GM19099 (cell line): ENCODE results near the gene CBY3.

ENCODE experiments used
- POLR2A ChIP-seq: IDR thresholded peaks from 3 replicates; pipeline ENCODE4 v1.6.1; 2011; ENCODE audit warnings: low read depth; ENCODE audit not compliant: insufficient read length; ENCODE audit errors: extremely low read depth

Gene CBY3

DNA sequence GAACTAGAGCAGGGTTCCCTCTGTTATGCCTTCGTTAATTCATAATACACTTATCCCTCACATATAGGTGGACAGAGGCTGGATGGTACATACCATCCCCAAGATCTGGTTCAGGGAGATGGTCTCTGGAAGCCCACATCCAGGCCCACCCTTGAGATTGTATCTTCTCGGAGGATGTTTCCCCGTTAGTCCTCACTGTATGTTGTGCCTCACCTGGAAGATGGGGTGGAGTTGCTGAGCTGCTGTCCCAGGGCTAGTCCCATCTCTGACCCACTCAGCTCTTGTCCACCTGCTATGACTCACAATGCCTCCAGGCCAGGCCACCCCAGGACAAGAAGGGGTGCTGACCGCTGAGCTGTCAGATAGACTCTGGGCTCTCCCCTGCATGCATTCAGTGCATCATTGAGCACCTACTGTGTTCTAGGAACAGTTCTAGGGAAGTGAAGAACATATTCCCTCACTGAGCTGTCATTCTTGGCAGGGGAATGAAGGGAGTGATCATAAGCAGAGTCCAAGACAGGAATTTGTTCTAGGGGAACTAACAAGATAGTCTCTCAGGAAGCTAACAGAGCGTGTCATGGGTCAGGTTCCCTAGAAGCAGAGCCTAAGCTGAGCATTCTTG, at the start of gene CBY3:
TSS of gene CBY3 (minus strand) at position 255 of the 622 bp plus-strand sequence. CDS start at position 139, 116 bp downstream.
- no peak for TF ChIP-seq POLR2A

DNA sequence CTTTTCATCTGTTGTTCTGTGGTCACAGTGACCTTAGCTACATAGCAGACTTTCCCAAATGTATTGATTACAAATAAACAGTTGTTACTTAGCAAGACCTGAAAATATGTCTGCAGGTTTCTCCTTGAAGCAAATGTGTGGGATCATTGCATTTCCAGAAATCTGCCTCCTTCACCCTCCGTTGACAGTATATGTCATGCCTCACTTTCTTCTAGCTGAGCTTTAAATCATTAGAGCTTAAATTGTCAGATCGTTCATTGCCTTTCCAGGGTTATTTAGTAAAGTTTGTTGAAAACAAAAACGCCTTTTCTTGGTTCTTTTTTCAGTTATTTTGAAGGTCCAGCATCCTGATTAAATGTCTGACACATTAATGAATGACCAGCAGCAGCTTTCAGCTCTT, 49.5 kb upstream of the CBY3 start:
- TF ChIP-seq POLR2A, result no peak

DNA sequence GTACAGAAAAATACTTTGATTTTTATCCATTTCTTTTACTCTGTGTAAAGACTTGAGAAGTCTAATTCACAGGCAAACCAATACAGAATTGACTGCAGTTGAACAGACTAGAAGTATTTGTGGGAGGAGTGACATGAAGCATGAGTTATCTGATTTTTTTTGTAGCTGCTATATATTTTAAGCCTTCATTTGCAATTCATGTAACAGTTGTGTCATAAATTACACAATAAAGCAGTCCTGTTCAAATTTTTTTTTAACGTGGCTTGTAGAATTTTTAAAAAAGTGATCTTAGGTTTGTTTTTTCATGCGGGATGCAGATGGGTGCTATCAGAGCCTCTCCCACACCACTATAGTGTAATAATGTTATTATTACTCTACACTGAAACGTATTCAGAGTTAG, 48.9 kb upstream of the CBY3 start:
- no peak for TF ChIP-seq POLR2A

DNA sequence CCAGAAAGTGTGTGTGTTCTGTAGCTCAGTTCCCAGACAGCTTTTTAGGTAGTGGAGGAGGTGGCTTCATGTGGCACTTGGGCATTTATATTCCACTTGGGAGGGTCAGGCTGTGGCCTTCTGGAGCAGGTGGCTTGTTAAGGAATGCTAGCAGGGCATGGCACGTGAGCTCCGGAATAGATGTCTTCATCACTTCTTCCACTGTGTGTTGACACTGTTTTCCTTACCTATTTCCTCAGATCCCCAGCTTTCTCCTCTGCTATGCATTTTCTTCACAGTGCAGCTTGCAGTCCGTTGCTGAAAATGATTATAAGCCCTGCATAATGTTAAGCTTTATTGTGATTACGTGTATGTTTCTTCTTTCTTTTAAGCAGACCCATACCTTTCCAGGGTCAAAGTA, 48.5 kb upstream of the CBY3 start:
- TF ChIP-seq POLR2A, result no peak

DNA sequence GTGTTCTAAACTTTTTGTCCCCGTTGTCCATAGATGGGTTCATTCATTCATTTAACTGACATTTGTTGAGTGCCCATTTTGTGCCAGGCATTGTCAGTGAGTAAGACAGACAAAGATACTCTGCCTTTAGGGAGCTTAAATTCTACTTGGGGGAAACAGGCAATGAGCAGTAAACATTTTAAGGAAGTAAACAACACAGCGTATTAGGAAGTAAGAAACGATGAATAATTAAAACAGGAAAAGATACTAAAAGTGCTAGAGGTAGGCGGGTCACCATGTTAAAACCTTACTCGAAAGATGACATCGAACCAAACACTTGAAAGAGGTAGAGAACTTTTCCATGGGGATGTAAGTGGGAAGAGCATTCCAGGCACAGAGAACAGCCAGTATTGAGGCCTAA, 46.3 kb upstream of the CBY3 start:
- TF ChIP-seq POLR2A, result no peak

DNA sequence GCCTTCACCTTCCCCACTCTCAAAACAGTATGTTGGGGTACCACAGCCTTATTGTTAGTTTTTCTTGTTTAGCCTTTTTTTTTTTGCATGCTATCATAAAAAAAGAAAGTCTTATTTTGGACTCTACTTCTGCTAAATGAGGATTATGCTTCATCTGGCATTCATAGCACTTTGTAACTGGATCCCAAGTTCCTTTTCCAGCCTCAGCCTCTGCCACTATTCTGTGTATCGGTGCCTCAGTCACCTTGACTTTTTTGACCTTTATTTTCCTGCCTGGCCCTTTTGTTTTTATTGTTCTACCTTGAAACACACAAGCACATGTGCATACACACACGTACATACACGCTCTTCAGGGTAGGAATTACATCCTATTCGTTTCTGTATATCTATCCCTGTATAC, 43.3 kb upstream of the CBY3 start:
- no peak for TF ChIP-seq POLR2A

DNA sequence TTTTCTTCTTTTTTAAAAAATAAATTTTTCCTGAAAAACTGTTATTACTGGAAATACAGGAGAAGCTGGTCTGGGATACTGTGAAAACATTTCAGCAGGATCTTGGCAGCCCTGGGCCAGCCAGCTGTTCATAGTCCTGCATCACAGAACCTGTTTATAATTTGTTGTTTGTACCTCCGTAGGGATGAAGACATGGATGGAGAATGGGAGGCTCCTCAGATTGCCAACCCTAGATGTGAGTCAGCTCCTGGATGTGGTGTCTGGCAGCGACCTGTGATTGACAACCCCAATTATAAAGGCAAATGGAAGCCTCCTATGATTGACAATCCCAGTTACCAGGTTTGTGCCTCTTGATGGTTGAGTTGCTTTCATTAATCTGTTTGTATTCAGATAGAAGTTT, 39.4 kb upstream of the CBY3 start:
- no peak for TF ChIP-seq POLR2A

DNA sequence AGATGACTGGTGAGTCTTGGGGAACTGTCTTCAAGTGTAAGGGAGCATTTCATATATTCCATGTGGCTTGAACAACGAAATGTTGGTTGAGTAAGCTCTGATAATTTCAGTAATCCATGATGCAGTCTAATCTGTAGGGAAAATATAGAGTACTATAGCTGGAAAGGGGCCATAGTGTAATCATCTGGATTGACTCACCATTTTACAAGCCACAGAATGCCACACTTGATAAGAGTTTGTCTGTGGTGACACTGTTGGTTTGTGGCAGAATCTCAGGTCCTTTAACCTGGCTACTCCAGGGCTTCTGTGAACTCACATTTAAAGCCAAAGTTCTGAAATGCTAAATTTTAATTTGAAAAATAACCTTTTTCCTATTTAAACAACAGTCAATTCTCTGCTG, 35.5 kb upstream of the CBY3 start:
- TF ChIP-seq POLR2A, result no peak

DNA sequence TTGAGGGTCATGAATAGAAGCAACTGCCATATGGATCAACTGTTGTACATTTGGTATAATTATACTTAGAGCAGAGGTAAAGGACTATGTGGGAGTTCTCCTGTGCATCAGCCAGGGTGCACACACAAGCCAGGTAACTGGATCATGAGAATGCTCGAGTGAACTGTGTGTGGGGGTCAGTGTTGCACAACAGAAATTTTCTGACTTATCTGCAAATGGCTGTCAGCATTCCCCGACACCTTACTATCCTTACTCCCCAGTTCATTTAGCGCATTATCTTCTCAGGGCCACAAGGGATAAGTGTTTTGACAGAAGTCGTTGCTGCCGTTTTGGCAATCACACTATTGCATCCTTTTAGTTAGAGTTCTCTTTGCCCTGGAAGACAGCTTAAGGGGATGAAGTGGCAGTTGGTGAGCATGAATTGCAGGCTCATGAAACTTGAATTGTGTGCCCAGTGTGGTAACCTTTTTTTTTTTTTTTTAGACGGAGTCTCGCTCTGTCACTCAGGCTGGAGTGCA, 19.6 kb upstream of the CBY3 start:
- no peak for TF ChIP-seq POLR2A

DNA sequence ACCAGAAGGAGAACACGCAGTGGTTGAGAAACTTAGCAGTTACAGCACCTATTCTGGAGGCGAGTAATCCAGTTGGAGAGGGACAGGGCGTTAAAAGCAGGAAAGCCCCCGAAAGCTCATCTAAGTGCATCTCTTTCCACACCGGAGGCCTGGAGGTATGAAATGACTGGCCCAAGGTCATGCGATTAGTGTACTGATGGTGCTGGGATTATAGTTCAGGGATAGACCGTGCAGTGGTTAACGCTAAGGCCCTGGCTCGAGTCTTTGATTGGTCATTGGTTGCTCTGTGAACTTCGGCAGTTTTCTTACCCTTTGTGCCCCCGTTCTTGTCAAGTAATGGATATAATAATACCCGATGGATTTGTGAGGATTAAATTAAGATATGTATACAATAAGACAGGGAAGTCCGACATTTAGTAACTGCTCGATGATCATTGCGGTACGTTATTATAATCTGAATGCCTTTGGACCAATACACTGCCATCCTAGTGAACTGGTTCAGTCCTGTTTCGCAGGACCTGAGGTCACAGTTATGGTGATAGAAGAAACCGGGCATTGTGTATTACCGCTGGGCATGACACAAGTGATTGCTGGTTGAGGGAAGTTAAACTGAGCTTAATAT, 18.9 kb upstream of the CBY3 start:
- TF ChIP-seq POLR2A, result peak; percentile 62

DNA sequence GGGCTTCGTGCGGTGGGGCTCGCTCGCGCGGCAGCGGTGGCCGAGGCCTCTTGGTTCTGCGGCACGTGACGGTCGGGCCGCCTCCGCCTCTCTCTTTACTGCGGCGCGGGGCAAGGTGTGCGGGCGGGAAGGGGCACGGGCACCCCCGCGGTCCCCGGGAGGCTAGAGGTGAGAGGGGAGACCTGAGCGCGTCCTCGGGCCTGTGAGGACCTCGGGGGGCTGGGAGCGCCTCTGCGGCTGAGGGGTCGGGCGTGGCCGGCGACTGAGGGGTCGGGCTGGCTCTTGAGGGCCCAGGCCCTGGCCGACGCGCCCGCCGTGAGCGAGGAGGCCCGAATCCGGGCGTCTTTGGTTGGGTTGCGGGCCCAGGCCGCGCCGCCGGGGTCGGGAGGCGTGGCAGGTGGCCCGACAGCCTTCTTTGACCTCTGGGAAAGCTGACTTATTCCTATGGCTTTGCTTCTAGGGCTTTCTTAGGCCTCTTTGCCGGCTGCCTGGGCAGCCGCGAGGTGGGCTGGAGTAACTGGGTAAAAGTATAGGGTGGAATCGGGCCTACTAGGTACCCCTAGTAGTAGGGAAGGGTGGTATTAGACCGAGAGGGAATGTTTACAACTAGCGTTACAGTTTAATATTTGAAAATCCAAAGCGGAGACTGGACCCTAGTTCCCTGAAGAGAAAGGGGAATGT, 18.2 kb upstream of the CBY3 start, which contains the start of gene CANX:
TSS of gene CANX (plus strand) at position 33 of the 681 bp plus-strand sequence. CDS start 6,715 bp downstream, outside the sequence.
- TF ChIP-seq POLR2A, result peak; percentile 83

DNA sequence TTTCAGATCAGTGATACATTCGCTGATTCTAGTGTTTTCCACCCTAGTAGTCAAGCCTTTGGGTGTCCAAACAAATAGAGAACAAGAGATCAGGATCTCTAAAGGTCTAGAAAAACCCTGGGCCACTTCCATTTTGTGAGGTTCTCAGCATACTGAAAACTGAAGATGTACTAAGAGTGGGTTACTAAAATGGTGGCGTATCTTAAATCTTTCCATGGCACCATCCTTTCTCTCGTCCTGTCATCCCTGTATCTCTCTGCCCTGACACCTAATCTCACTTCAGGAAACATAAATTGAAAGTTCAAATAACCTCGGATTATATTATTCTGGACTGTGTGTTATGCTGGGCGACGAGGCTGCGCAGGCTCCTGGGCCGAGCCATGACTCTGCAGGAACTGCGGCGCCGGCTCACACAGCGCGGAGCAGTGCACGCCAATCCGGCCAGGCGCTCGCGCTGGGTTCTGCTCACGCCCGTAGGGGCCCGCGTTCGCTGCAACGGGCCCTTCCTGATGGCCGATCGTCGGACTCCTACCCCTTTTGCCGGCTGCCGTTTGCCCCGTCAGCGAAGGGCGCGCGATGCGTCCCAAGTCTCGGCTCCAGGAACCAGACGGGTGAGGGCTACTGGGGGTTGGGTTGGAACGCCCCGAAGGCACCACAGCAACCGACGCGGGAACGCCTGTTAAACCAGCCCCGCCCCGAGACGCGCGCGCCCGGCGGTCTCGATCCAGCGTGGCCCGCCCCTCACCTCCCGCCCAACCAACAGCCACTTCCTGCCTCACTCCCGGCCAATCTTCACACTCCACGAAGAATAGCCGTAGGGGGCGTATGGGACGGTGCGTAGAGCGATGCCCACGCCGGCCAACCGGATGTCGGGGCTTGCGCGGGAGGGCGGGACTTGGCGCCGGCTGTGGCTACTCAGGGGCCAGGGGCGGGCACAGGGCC, 17.4 kb upstream of the CBY3 start:
- peak; percentile 86 for TF ChIP-seq POLR2A

DNA sequence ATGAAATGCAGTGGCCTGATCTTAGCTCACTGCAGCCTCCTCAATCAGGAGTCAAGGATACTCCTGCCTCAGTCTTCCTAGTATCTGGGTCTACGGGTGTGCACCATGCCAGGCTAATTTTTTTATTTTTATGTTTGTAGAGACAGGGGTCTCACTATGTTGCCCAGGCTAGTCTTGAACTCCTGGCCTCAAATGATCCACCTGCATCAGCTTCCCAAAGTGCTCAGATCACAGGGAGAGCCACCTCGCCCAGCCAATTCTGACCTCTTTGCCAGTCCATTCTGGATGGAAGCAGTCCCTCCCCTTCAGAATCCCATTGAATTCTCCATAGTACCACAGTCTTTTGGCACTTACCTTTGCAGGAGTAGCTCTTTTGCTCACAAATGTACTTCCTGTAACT, 16.3 kb upstream of the CBY3 start:
- no peak for TF ChIP-seq POLR2A

DNA sequence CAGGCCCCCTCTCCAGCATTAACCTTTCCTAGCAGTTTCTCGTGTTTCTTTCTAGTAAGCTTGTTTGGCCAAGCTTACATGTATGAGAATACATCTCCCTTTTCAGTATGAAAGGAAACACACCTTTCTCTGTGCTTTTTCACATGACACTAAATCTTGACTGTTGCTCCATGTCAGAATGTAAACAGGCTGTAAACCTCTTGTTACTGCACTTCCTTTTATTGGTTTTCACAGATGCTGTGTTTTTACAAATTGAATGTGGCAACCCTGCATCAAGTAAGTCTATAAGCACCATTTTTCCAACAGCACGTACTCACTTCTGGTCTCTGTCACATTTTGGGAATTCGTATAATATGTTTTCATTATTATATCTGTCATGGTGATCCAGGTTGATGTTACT, 15.8 kb upstream of the CBY3 start:
- TF ChIP-seq POLR2A, result no peak

DNA sequence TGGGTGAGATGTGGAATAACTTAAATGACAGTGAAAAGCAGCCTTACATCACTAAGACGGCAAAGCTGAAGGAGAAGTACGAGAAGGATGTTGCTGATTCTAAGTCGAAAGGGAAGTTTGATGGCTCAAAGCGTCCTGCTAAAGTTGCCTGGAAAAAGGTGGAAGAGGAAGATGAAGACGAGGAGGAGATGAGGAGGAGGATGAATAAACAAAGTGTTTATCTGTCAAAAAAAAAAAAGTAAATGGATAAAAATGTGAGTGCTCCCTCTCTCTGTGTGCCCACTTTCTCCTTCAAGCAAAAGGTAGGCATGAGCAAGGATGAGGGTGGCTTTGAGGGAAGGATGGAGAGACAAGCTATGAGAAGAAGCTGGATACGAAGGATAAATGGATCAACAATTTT, 13.7 kb upstream of the CBY3 start:
- TF ChIP-seq POLR2A, result no peak
